DND-41 (cell line): Measurements from ENCODE around the gene TRIM59.

ENCODE experiments used
- ATAC-seq: fragments of 200-7000 bp; cut with Tn5 transposase; 3 replicates; pipeline ENCODE4 v1.9.1; 2021; ENCODE audit warnings: low read depth; ENCODE audit not compliant: insufficient read depth
- DNase-seq: peaks from one replicate; pipeline ENCODE4 v3.0.0-alpha.2; 2020
- H2AFZ ChIP-seq: 2 replicates; pipeline ENCODE4 v1.6.0; 2012; ENCODE audit warnings: low read depth, low read length
- H3K27ac ChIP-seq: 2 replicates; pipeline ENCODE4 v1.5.1; 2012; ENCODE audit warnings: low read length, inconsistent platforms
- H3K27me3 ChIP-seq: fragments of 200-600 bp; sonication (generic); 2 replicates; pipeline ENCODE4 v1.6.0; 2012; ENCODE audit warnings: low read length, mild to moderate bottlenecking, inconsistent platforms; ENCODE audit not compliant: insufficient read depth, poor library complexity
- H3K36me3 ChIP-seq: 2 replicates; pipeline ENCODE4 v1.5.1; 2012; ENCODE audit warnings: low read length, inconsistent platforms; ENCODE audit not compliant: insufficient read depth
- H3K4me1 ChIP-seq: 2 replicates; pipeline ENCODE4 v1.5.1; 2012; ENCODE audit warnings: mild to moderate bottlenecking, low read length; ENCODE audit not compliant: insufficient read depth
- H3K4me2 ChIP-seq: 2 replicates; pipeline ENCODE4 v1.6.0; 2012; ENCODE audit warnings: mild to moderate bottlenecking, moderate library complexity, low read length, inconsistent platforms; ENCODE audit not compliant: insufficient read depth
- H3K4me3 ChIP-seq, 2 experiments: fragments of 200-600 bp in 1 of 2; shearing (Covaris generic) in 1 of 2; 2 replicates each; pipeline ENCODE4 v1.5.1; 2012 to 2016; ENCODE audit warnings: inconsistent platforms in 2 of 2, low read length in 2 of 2, mild to moderate bottlenecking in 2 of 2, low read depth in 1 of 2, moderate library complexity in 1 of 2
- H3K79me2 ChIP-seq: 2 replicates; pipeline ENCODE4 v1.6.0; 2012; ENCODE audit warnings: low read length, inconsistent platforms; ENCODE audit not compliant: insufficient read depth
- H3K9ac ChIP-seq: 2 replicates; pipeline ENCODE4 v1.6.0; 2012; ENCODE audit warnings: low read depth, mild to moderate bottlenecking, inconsistent platforms, low read length, moderate library complexity
- H3K9me3 ChIP-seq: 2 replicates; pipeline ENCODE4 v1.5.1; 2012; ENCODE audit warnings: low read length, moderate library complexity, mild to moderate bottlenecking, inconsistent platforms; ENCODE audit not compliant: insufficient read depth, severe bottlenecking
- H4K20me1 ChIP-seq: 2 replicates; pipeline ENCODE4 v1.6.0; 2012; ENCODE audit warnings: low read length; ENCODE audit not compliant: insufficient read depth
- EZH2 ChIP-seq: IDR thresholded peaks from 3 replicates; pipeline ENCODE4 v1.6.1; 2012; ENCODE audit warnings: borderline replicate concordance, low read depth, mild to moderate bottlenecking, moderate library complexity, low read length, inconsistent platforms; ENCODE audit not compliant: severe bottlenecking
- TF ChIP-seq, protein P1 (sequence below): IDR thresholded peaks from 2 replicates; pipeline ENCODE4 v1.5.1; 2012; ENCODE audit warnings: borderline replicate concordance, low read length, moderate library complexity, mild to moderate bottlenecking; ENCODE audit not compliant: poor library complexity, severe bottlenecking; ENCODE audit errors: extremely low read depth

The TRIM59 gene

DNA sequence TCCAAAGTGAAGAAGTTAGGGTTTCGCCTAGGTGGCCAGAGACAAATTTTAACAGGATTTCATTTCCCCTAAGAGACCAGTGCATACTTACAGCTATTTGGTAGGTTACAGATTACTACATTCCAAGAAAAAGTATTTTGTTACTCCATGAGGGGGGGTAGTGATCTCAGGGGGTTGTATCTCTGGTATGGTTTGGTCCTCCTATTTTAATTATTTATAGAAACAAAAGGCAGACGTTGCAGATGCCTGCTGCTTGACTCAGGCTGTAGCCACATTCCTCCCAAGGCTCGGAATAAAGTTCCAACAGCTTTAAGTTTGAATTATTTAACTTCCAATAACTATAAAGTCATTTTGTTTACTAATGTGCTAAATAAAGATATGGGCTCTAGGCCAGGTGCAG lies 1.3 kb upstream of the TRIM59 start:
- Histone ChIP-seq H2AFZ (no peak overlapping the region), H3K4me2 (no peak overlapping the region), H3K4me1 (no peaks in the 10 kb centered on the region), H3K27me3 (no peaks in the 10 kb centered on the region), H3K9me3 (no peaks in the 10 kb centered on the region), H3K27ac (no peak overlapping the region), H3K79me2 (no peaks in the 10 kb centered on the region), H3K9ac (no peak overlapping the region), H4K20me1 (no peaks in the 10 kb centered on the region), H3K36me3 (no peaks in the 10 kb centered on the region), H3K4me3 (no peak overlapping the region)
- DNase-seq: no peak
- no peak for ATAC-seq
- TF ChIP-seq, protein P1, sequence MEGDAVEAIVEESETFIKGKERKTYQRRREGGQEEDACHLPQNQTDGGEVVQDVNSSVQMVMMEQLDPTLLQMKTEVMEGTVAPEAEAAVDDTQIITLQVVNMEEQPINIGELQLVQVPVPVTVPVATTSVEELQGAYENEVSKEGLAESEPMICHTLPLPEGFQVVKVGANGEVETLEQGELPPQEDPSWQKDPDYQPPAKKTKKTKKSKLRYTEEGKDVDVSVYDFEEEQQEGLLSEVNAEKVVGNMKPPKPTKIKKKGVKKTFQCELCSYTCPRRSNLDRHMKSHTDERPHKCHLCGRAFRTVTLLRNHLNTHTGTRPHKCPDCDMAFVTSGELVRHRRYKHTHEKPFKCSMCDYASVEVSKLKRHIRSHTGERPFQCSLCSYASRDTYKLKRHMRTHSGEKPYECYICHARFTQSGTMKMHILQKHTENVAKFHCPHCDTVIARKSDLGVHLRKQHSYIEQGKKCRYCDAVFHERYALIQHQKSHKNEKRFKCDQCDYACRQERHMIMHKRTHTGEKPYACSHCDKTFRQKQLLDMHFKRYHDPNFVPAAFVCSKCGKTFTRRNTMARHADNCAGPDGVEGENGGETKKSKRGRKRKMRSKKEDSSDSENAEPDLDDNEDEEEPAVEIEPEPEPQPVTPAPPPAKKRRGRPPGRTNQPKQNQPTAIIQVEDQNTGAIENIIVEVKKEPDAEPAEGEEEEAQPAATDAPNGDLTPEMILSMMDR: no peak
- no peak for TF ChIP-seq EZH2

DNA sequence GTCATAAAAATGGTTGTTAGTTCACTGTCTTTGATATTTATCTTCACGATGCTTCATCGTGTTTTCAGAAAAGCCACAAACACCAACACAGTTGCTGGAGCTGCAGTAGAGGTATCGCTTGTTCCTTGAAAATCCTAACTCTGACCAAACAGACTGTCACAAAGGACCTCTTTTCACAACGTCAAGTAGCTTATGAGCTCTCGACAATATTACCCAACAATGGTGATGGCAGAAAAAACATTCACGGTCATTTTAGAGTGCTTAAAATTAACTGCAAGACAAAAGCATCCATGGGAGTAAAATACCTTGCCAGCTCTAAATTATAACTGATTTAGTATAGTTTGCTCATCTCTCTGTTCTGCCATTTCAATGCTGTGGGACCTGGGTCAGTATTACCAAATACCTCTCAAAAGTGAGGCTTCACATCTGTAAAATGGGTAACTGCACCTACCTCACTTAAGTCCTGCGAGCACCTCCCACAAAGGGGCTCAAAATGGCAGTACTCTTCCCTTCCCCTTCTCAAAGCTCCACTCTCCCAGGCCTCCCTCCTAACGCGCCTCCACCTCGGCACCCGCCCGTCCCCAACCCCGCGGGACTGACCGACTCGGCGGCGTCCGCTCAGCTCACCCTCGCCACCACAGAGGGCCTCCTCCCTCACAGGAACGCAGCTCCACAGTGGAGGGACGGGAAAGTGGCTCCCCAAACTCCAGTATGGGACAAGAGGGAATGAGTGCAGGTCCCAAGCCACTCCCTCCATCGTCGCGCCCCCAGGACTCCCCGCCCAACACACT lies 546 bp downstream of the TRIM59 start:
- no peak overlapping the region for H3K4me2 ChIP-seq
- H2AFZ ChIP-seq: no peak overlapping the region
- no peaks in the 10 kb centered on the region for H3K27me3 ChIP-seq
- no peak overlapping the region for H3K4me3 ChIP-seq
- DNase-seq (no peak), ATAC-seq (no peak)
- no peaks in the 10 kb centered on the region for H3K9me3 ChIP-seq
- H3K27ac ChIP-seq: no peak overlapping the region
- H3K79me2 ChIP-seq: no peaks in the 10 kb centered on the region
- H3K4me1 ChIP-seq: no peaks in the 10 kb centered on the region
- no peak overlapping the region for H3K9ac ChIP-seq
- no peaks in the 10 kb centered on the region for H4K20me1 ChIP-seq
- TF ChIP-seq, protein P1: no peak
- no peak for TF ChIP-seq EZH2
- H3K36me3 ChIP-seq: no peaks in the 10 kb centered on the region

DNA sequence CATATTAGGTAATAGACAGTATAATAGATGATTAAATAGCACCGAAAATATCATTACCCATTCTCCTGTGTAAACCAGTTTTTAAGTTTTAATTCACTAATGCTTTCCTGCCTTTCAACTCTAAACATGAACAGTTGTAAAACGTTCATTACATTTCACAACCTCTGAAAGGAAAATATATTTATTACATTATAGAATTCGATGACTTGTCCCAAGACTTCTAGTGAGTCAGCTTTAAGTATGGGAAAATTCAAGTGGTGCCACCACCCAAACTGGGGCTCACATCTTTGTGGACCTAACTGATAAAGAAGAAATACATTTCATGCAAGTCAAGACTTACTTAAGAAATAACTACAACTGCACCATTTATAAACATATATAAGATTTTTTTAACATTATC lies 2.0 kb downstream of the TRIM59 start:
- Histone ChIP-seq H3K9me3 (no peaks in the 10 kb centered on the region), H3K9ac (no peak overlapping the region), H2AFZ (no peak overlapping the region), H3K4me3 (no peak overlapping the region), H3K4me1 (no peaks in the 10 kb centered on the region), H3K36me3 (no peaks in the 10 kb centered on the region), H3K79me2 (no peaks in the 10 kb centered on the region), H3K4me2 (no peak overlapping the region), H4K20me1 (no peaks in the 10 kb centered on the region), H3K27ac (no peak overlapping the region), H3K27me3 (no peaks in the 10 kb centered on the region)
- TF ChIP-seq, protein P1: no peak
- TF ChIP-seq EZH2: no peak
- DNase-seq (no peak), ATAC-seq (no peak)
